Measurements from ENCODE around the gene ADRM1. TPM values are rescaled to one million over a fixed set of nuclear protein-coding genes. Genes with fewer than 3 reads are reported as not detected.

Gene ADRM1
- total RNA-seq, 4 donors from 2014 or later: 97.7 to 164 (median 111) TPM

DNA sequence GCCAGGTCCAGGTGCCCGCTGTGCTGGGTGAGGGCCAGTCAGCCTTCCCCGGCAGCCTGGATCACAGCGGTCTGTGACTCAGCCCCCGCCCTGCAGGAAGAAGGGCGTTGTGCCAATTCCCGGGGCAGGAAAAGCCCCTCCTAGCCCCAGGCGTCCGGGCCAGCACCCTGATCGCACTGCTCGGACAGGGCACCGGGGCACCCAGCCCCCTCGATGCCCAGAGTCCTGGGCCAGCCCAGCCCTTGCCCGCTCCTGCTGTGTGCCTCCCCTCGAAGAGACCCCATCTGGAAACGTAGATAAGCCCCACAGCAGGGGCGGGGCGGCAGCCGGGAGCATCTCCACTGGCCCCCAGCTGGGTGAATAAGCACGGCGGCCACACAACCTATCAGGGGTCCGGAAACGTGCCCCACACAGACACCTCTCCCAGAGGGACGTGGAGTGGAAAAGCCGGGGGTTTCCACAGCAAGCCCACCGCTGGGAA lies 54.4 kb downstream of the ADRM1 start:
- TF ChIP-seq, protein P1, sequence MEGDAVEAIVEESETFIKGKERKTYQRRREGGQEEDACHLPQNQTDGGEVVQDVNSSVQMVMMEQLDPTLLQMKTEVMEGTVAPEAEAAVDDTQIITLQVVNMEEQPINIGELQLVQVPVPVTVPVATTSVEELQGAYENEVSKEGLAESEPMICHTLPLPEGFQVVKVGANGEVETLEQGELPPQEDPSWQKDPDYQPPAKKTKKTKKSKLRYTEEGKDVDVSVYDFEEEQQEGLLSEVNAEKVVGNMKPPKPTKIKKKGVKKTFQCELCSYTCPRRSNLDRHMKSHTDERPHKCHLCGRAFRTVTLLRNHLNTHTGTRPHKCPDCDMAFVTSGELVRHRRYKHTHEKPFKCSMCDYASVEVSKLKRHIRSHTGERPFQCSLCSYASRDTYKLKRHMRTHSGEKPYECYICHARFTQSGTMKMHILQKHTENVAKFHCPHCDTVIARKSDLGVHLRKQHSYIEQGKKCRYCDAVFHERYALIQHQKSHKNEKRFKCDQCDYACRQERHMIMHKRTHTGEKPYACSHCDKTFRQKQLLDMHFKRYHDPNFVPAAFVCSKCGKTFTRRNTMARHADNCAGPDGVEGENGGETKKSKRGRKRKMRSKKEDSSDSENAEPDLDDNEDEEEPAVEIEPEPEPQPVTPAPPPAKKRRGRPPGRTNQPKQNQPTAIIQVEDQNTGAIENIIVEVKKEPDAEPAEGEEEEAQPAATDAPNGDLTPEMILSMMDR (IDR thresholded peaks at IDR 0.05): no peak
- ATAC-seq (ENCODE audit: low FRiP score) (peak; percentile 45), DNase-seq (ENCODE audit: low spot score) (no peak)

GRCh38 chr20:62357681-62358080 lies 54.9 kb downstream of the ADRM1 start:
- TF ChIP-seq, protein P1 (IDR thresholded peaks at IDR 0.05): no peak
- ATAC-seq (ENCODE audit: low FRiP score): no peak

More at GRCh38 chr20:62357681-62358080, 54.9 kb downstream of the ADRM1 start:
- DNase-seq (ENCODE audit: low spot score): no peak

Other genes with a start within 250 kb of the ADRM1 start
- 10 to 100 TPM in 2 of 4 donors, 1 to 10 TPM in 2; 7.1 to 15.9 (median 11.9) TPM for gene TAF4, start 237.1 kb upstream of the ADRM1 start, total RNA-seq
- gene LSM14B, start 180.5 kb upstream of the ADRM1 start, total RNA-seq: 10 to 100 TPM; 13.1 to 23.8 (median 16.0) TPM
- 100 to 1,000 TPM; 345 to 725 (median 409) TPM for gene PSMA7, start 159.6 kb upstream of the ADRM1 start, total RNA-seq
- 10 to 100 TPM; 10.3 to 23.4 (median 12.3) TPM for gene SS18L1, start 159.2 kb upstream of the ADRM1 start, total RNA-seq
- 10 to 100 TPM; 19.3 to 32.5 (median 26.3) TPM for gene MTG2, start 120.0 kb upstream of the ADRM1 start, total RNA-seq
- gene HRH3, start 82.7 kb upstream of the ADRM1 start, total RNA-seq: not detected
- gene OSBPL2, start 64.5 kb upstream of the ADRM1 start, total RNA-seq: 10 to 100 TPM; 24.3 to 35.9 (median 26.3) TPM
- 100 to 1,000 TPM in 1 of 4 donors, 10 to 100 TPM in 3; 45.5 to 115 (median 62.5) TPM for gene LAMA5, start 64.3 kb downstream of the ADRM1 start, total RNA-seq
- gene RPS21, start 84.1 kb downstream of the ADRM1 start, total RNA-seq: 1,000 to 10,000 TPM; 1,582 to 2,182 (median 2,056) TPM
- gene CABLES2, start 104.3 kb downstream of the ADRM1 start, total RNA-seq: 1 to 10 TPM; 1.5 to 2.8 (median 2.5) TPM
- gene RBBP8NL, start 124.5 kb downstream of the ADRM1 start, total RNA-seq: not detected
- 1 to 10 TPM; 1.3 to 3.7 (median 1.7) TPM for gene GATA5, start 173.0 kb downstream of the ADRM1 start, total RNA-seq